ENCODE measurements around the gene PLA2G4D.

- TF ChIP-seq CREB1 (IDR thresholded peaks at IDR 0.05; ENCODE audit: low read depth) (no peak), KDM1A (IDR thresholded peaks at IDR 0.05; ENCODE audit: borderline replicate concordance) (no peak), EZH2 (IDR thresholded peaks at IDR 0.05; ENCODE audit: borderline replicate concordance, control insufficient read depth, low read depth, low read length) (no peak), RUNX3 (IDR thresholded peaks at IDR 0.05; ENCODE audit: low read length) (no peak), JUNB (IDR thresholded peaks at IDR 0.05) (no peak), REST (IDR thresholded peaks at IDR 0.05; ENCODE audit: low read depth, low read length) (no peak), MEF2A (IDR thresholded peaks at IDR 0.05; ENCODE audit: insufficient read depth, low read depth, low read length) (no peak), GABPA (IDR thresholded peaks at IDR 0.05; ENCODE audit: low read depth) (no peak)
These were observed 58.1 kb downstream of the PLA2G4D start for GRCh38 chr15:42036112-42036905.

Measured in GM12878 (cell line).